ENCODE measurements around the gene CD209. TPM values are rescaled to one million over a fixed set of nuclear protein-coding genes. Genes with fewer than 3 reads are reported as not detected.

Gene CD209
- total and polyA plus RNA-seq, 2 donors (not counting 1 experiment from before 2014, with no cell fraction given) = not detected

DNA sequence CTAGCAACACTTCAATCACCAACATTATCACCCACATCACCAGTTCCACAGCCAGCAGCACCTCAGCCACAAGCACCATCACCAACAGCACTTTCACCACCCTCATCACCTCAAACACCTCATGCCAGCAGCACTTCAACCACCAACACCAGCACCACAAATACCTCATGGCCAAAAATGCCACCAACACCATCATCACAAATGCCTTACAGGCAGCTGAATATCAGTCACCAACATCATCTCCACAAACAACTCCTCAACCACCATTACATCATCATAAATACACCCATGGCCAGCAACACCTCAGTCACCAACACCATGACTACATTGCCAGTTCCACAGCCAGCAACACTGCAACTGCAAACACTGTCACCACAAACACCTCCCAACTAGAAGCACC lies 55.8 kb downstream of the CD209 start:
- no peak for DNase-seq (ENCODE audit: low read depth in 2 of 2)
- Histone ChIP-seq H3K4me2 (ENCODE audit: extremely low read depth, insufficient read depth, low read length) (no peak overlapping the region), H3K79me2 (ENCODE audit: control insufficient read depth, insufficient read depth, low read length) (no peaks in the 10 kb centered on the region), H4K20me1 (ENCODE audit: control insufficient read depth, extremely low read depth, insufficient read depth, low read length) (no peaks in the 10 kb centered on the region), H3K9me3 (ENCODE audit: control insufficient read depth, insufficient read depth, low read depth, low read length) (no peaks in the 10 kb centered on the region), H3K4me1 (ENCODE audit: control insufficient read depth, extremely low read depth, insufficient read depth, low read length) (no peaks in the 10 kb centered on the region), H3K9ac (ENCODE audit: insufficient read depth, low read length) (no peak overlapping the region), H3K27ac (ENCODE audit: insufficient read depth, low read length) (no peak overlapping the region), H3K4me3 (replicated peaks in 1 of 4; ENCODE audit: control extremely low read depth in 1 of 4, insufficient read depth in 1 of 4, low read depth in 3 of 4, low read length in 4 of 4) (no peak overlapping the region), H3K27me3 (ENCODE audit: control insufficient read depth, insufficient read depth, low read length) (no peaks in the 10 kb centered on the region), H3K36me3 (ENCODE audit: control insufficient read depth, insufficient read depth, low read length) (no peaks in the 10 kb centered on the region), H2AFZ (ENCODE audit: low read length) (no peak overlapping the region)
- TF ChIP-seq EZH2 (IDR thresholded peaks at IDR 0.05; ENCODE audit: low read length, missing control alignments) (no peak), CTCF (conservative IDR thresholded peaks at IDR 0.05 in 1 of 2, IDR thresholded peaks at IDR 0.05 in 1 of 2; ENCODE audit: low read depth in 1 of 2, low read length in 2 of 2) (no peak)

- H3K4me1 ChIP-seq (ENCODE audit: control insufficient read depth, extremely low read depth, insufficient read depth, low read length) = no peaks in the 10 kb centered on the region
- no peak overlapping the region for H3K27ac ChIP-seq (ENCODE audit: insufficient read depth, low read length)
- no peaks in the 10 kb centered on the region for H3K79me2 ChIP-seq (ENCODE audit: control insufficient read depth, insufficient read depth, low read length)
- no peak overlapping the region for H3K9ac ChIP-seq (ENCODE audit: insufficient read depth, low read length)
- no peak for DNase-seq (ENCODE audit: low read depth in 2 of 2)
- H4K20me1 ChIP-seq (ENCODE audit: control insufficient read depth, extremely low read depth, insufficient read depth, low read length) = no peaks in the 10 kb centered on the region
- H3K4me2 ChIP-seq (ENCODE audit: extremely low read depth, insufficient read depth, low read length) = no peak overlapping the region
- H3K9me3 ChIP-seq (ENCODE audit: control insufficient read depth, insufficient read depth, low read depth, low read length) = no peaks in the 10 kb centered on the region
- TF ChIP-seq EZH2 (IDR thresholded peaks at IDR 0.05; ENCODE audit: low read length, missing control alignments) = no peak
- TF ChIP-seq CTCF (conservative IDR thresholded peaks at IDR 0.05 in 1 of 2, IDR thresholded peaks at IDR 0.05 in 1 of 2; ENCODE audit: low read depth in 1 of 2, low read length in 2 of 2) = no peak
- H3K4me3 ChIP-seq (replicated peaks in 1 of 4; ENCODE audit: control extremely low read depth in 1 of 4, insufficient read depth in 1 of 4, low read depth in 3 of 4, low read length in 4 of 4) = no peak overlapping the region
- H3K27me3 ChIP-seq (ENCODE audit: control insufficient read depth, insufficient read depth, low read length) = no peaks in the 10 kb centered on the region
- no peak overlapping the region for H2AFZ ChIP-seq (ENCODE audit: low read length)
- no peaks in the 10 kb centered on the region for H3K36me3 ChIP-seq (ENCODE audit: control insufficient read depth, insufficient read depth, low read length)
Observed at GRCh38 chr19:7690779-7691258, 56.5 kb downstream of the CD209 start.

Other genes starting within 250 kb of the CD209 start
- 16.2 and 16.7 TPM in 2 replicates for gene ZNF358, start 231.4 kb downstream of the CD209 start, total RNA-seq
- gene ZNF358, start 231.4 kb downstream of the CD209 start, polyA plus RNA-seq = 24.0 and 26.8 TPM in 2 replicates
- 3.9 and 4.0 TPM in 2 replicates for gene MCOLN1, start 224.9 kb downstream of the CD209 start, total RNA-seq
- 15.1 and 20.5 TPM in 2 replicates for gene MCOLN1, start 224.9 kb downstream of the CD209 start, polyA plus RNA-seq
- gene PNPLA6, start 211.8 kb downstream of the CD209 start, total RNA-seq = 61.9 and 89.2 TPM in 2 replicates
- 20.9 and 34.2 TPM in 2 replicates for gene PNPLA6, start 211.8 kb downstream of the CD209 start, polyA plus RNA-seq
- not detected in 2 replicates for gene CAMSAP3, start 151.7 kb downstream of the CD209 start, total RNA-seq
- gene CAMSAP3, start 151.7 kb downstream of the CD209 start, polyA plus RNA-seq = not detected in 2 replicates
- 19.0 and 28.2 TPM in 2 replicates for gene XAB2, start 118.0 kb downstream of the CD209 start, total RNA-seq
- gene XAB2, start 118.0 kb downstream of the CD209 start, polyA plus RNA-seq = 12.5 and 16.5 TPM in 2 replicates
- gene PET100, start 117.7 kb downstream of the CD209 start, total RNA-seq = 15.7 and 16.9 TPM in 2 replicates
- 37.5 and 38.8 TPM in 2 replicates for gene PET100, start 117.7 kb downstream of the CD209 start, polyA plus RNA-seq
- gene PCP2, start 113.8 kb downstream of the CD209 start, total RNA-seq = not detected in 2 replicates
- not detected in 2 replicates for gene PCP2, start 113.8 kb downstream of the CD209 start, polyA plus RNA-seq
- 2.8 and 4.6 TPM in 2 replicates for gene STXBP2, start 110.4 kb downstream of the CD209 start, total RNA-seq
- 4.6 and 5.3 TPM in 2 replicates for gene STXBP2, start 110.4 kb downstream of the CD209 start, polyA plus RNA-seq
- not detected in 2 replicates for gene RETN, start 78.5 kb downstream of the CD209 start, total RNA-seq
- gene RETN, start 78.5 kb downstream of the CD209 start, polyA plus RNA-seq = not detected in 2 replicates
- gene MCEMP1, start 70.4 kb downstream of the CD209 start, total RNA-seq = not detected in 2 replicates
- gene MCEMP1, start 70.4 kb downstream of the CD209 start, polyA plus RNA-seq = not detected in 2 replicates
- gene TRAPPC5, start 66.7 kb downstream of the CD209 start, total RNA-seq = 49.6 and 103 TPM in 2 replicates
- 19.4 and 22.2 TPM in 2 replicates for gene TRAPPC5, start 66.7 kb downstream of the CD209 start, polyA plus RNA-seq
- not detected in 2 replicates for gene FCER2, start 45.4 kb downstream of the CD209 start, total RNA-seq
- gene FCER2, start 45.4 kb downstream of the CD209 start, polyA plus RNA-seq = not detected in 2 replicates
- not detected in 2 replicates for gene CLEC4G, start 15.4 kb downstream of the CD209 start, total RNA-seq
- not detected in 2 replicates for gene CLEC4G, start 15.4 kb downstream of the CD209 start, polyA plus RNA-seq
- not detected in 2 replicates for gene CLEC4M, start 15.7 kb upstream of the CD209 start, total RNA-seq
- not detected in 2 replicates for gene CLEC4M, start 15.7 kb upstream of the CD209 start, polyA plus RNA-seq
- gene EVI5L, start 82.7 kb upstream of the CD209 start, total RNA-seq = 13.4 and 16.5 TPM in 2 replicates
- gene EVI5L, start 82.7 kb upstream of the CD209 start, polyA plus RNA-seq = 8.8 and 10.4 TPM in 2 replicates
- under 0.01 TPM in 1 of 2 replicates, not detected in the other for gene PRR36, start 126.9 kb upstream of the CD209 start, total RNA-seq
- not detected in 2 replicates for gene PRR36, start 126.9 kb upstream of the CD209 start, polyA plus RNA-seq
- 2.6 and 3.0 TPM in 2 replicates for gene LRRC8E, start 141.0 kb upstream of the CD209 start, total RNA-seq
- gene LRRC8E, start 141.0 kb upstream of the CD209 start, polyA plus RNA-seq = 3.5 and 3.7 TPM in 2 replicates
- gene MAP2K7, start 156.3 kb upstream of the CD209 start, total RNA-seq = 8.7 and 10.4 TPM in 2 replicates
- gene MAP2K7, start 156.3 kb upstream of the CD209 start, polyA plus RNA-seq = 7.8 and 8.5 TPM in 2 replicates
- gene TGFBR3L, start 167.3 kb upstream of the CD209 start, total RNA-seq = 1.0 and 1.3 TPM in 2 replicates
- 0.35 TPM in 1 of 2 replicates, not detected in the other for gene TGFBR3L, start 167.3 kb upstream of the CD209 start, polyA plus RNA-seq
- 11.4 and 12.8 TPM in 2 replicates for gene SNAPC2, start 172.8 kb upstream of the CD209 start, total RNA-seq
- gene SNAPC2, start 172.8 kb upstream of the CD209 start, polyA plus RNA-seq = 13.4 and 15.6 TPM in 2 replicates
- 0.66 and 0.77 TPM in 2 replicates for gene CTXN1, start 178.6 kb upstream of the CD209 start, total RNA-seq
- gene CTXN1, start 178.6 kb upstream of the CD209 start, polyA plus RNA-seq = 0.85 and 1.1 TPM in 2 replicates
- gene TIMM44, start 196.1 kb upstream of the CD209 start, total RNA-seq = 53.9 and 56.1 TPM in 2 replicates
- gene TIMM44, start 196.1 kb upstream of the CD209 start, polyA plus RNA-seq = 29.5 and 32.3 TPM in 2 replicates

Measured in fibroblast of lung (primary cell).